ENCODE results near the gene PAPPA. TPM values are rescaled to one million over a fixed set of nuclear protein-coding genes. Genes with fewer than 3 reads are reported as not detected.

PAPPA gene
- total and polyA plus RNA-seq, 2 of the 8 experiments (the other 6 are each of a cell fraction or from before 2014, with no cell fraction given): 0.18 to 0.63 TPM

DNA sequence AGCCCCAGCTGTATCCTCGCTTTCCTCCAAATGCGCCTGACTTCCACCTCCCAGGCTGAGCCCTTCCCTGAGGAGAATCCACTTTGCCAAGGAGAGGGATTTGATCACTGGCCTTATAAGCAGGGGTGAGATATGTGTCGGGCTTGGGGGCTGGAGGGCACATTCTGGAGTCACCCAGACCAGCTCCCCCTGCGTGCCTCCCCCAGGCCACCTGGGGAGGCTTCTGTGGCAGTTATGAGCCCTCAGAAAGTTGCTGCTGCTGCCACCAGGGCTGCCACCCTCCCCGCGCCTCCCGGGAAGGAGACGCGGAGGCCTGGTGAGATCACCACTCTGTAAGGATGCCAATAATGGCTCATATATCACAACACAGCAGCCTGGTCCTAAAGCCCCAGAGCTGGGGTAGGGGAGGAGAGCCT is 211.5 kb downstream of the PAPPA start (continued):
- no peak for TF ChIP-seq KDM1A (IDR thresholded peaks at IDR 0.05; ENCODE audit: borderline replicate concordance, low read length)
- TF ChIP-seq YY1 (IDR thresholded peaks at IDR 0.05; ENCODE audit: low read depth, low read length): no peak
- TF ChIP-seq RAD21 (IDR thresholded peaks at IDR 0.05 in 1 of 2, conservative IDR thresholded peaks at IDR 0.05 in 1 of 2; ENCODE audit: low read depth in 2 of 2, low read length in 2 of 2): no peak
- no peak for TF ChIP-seq MAFK (IDR thresholded peaks at IDR 0.05; ENCODE audit: low read depth, low read length)
- TF ChIP-seq BCL11A (IDR thresholded peaks at IDR 0.05; ENCODE audit: low read depth in 2 of 2, low read length in 2 of 2): no peak
- no peak for TF ChIP-seq CTBP2 (IDR thresholded peaks at IDR 0.05; ENCODE audit: borderline replicate concordance, insufficient read depth, insufficient read length, low read length)

Data from H1 (cell line).